GM12874 (cell line): ENCODE data around the gene KRT9.

Source experiments
- TF ChIP-seq, protein P1 (sequence below): IDR thresholded peaks from 2 replicates; pipeline ENCODE4 v1.5.1; 2011; ENCODE audit warnings: low read depth, mild to moderate bottlenecking, control low read depth, low read length, moderate library complexity; ENCODE audit not compliant: insufficient read depth

KRT9 gene

DNA sequence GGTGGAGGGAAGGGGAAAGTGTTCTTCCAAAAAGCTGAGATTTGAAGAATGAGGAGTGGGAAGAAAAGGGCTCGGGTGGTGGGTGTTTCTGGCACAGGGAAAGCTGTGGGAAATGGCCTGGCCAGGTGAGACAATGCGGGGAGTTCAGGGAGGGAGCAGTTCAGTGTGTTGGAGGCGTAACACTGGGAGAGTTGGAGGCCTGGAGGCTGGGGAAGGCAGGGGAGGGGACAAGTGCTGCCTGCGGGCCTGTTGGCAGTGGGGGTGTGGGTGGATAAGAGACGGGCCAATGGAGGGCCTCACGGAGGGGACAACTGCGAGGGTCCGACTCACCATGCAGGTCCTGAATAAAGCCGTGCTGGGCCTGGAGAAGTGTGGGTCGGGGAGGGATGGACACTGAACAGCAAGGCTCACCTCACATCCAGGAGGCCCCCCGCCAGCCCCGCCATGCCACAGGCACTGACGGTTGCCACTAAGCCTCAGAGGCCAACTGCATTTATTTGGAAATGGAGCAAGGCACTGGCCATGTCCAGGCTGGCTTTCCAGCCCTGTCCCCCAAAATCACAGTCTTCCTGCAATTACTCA is 25.9 kb downstream of the KRT9 start:
- TF ChIP-seq, protein P1, sequence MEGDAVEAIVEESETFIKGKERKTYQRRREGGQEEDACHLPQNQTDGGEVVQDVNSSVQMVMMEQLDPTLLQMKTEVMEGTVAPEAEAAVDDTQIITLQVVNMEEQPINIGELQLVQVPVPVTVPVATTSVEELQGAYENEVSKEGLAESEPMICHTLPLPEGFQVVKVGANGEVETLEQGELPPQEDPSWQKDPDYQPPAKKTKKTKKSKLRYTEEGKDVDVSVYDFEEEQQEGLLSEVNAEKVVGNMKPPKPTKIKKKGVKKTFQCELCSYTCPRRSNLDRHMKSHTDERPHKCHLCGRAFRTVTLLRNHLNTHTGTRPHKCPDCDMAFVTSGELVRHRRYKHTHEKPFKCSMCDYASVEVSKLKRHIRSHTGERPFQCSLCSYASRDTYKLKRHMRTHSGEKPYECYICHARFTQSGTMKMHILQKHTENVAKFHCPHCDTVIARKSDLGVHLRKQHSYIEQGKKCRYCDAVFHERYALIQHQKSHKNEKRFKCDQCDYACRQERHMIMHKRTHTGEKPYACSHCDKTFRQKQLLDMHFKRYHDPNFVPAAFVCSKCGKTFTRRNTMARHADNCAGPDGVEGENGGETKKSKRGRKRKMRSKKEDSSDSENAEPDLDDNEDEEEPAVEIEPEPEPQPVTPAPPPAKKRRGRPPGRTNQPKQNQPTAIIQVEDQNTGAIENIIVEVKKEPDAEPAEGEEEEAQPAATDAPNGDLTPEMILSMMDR = no peak

DNA sequence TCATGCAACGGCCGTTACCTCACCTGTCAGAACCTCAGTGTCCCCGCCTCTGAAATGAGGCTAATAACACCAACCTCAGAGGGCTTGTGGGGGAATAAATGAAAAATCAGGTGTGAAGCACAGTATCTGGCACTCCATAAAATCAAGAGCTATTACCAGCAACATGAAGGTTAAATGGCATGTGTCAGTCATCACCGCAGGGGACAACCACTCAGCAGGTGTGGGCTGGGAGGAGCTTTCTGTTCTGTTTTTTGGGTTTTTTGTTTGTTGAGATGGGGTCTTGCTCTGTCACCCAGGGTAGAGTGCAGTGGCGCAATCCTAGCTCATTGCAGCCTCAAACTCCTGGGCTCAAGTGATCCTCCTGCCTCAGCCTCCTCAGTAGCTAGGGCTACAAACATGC is 26.9 kb downstream of the KRT9 start:
- TF ChIP-seq, protein P1 = no peak

DNA sequence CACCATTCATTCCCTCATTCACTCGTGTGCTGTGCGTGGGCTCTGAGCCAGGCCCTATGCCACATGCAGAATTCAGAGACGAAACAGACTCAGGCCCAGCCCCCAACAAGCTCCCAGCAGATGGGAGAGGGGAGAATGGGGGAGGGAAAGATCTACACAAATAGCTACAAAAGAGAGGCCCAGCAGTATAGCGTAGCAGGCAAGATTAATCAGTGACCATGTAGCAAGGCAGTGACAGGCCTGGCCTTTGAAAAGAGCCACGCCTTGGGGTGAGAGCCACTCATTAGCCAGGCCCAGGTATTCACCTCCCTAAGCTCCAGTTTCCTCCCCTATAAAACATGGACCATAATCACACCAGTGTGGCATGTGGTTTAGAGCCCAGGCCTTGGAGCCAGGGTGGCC is 27.4 kb downstream of the KRT9 start:
- TF ChIP-seq, protein P1 = no peak

DNA sequence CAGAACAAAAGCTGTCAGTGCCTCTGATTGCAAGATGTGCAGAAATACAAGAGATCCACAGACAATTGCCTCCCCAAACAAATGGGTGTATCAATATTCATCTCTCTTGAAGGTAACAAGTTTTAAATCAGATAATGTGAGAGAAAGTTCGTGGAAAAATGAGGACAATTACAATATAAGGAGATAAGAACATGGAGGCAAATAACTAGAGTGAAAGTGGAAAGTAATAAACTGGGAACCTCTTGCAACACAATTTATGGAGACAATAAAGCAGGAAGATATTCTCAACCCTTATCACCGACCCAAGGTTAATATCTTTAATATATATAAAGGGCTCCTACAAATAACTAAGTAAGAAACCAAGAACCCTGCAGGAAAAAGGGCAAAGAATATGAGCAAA is 29.5 kb downstream of the KRT9 start:
- TF ChIP-seq, protein P1 = no peak

DNA sequence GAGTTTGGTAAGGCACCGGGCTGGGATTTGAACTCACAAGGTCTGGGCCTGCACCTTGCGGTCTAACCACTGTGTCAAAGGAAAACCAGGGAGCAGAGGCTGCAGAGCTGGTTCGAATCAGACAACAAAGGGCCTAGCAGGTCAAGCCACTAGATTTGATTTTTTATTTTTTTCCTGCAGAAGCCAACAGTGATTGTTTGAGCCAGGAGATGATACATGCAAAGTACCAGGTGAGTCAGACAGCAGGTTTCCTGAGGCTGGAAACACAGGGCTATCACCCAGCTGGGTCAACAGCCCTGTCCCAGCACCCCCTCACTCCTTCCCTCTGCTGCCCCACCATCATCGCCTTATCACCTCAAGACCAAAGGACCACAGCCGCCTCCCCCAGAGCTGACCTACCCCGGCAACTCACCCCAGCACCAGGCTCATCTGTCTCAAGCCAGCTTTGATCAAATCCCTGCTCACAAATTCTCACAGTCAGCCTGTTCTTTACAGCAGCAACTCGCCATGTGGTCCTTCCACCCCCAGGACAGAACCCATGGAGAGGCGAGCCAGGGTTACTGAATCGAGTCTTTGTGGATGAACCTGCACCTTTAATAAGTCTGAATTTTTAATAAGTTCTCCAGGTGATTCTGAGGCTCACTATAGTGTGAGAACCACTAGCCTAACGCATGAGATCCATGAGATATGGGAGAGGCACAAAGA is 30.8 kb downstream of the KRT9 start:
- TF ChIP-seq, protein P1 = no peak

DNA sequence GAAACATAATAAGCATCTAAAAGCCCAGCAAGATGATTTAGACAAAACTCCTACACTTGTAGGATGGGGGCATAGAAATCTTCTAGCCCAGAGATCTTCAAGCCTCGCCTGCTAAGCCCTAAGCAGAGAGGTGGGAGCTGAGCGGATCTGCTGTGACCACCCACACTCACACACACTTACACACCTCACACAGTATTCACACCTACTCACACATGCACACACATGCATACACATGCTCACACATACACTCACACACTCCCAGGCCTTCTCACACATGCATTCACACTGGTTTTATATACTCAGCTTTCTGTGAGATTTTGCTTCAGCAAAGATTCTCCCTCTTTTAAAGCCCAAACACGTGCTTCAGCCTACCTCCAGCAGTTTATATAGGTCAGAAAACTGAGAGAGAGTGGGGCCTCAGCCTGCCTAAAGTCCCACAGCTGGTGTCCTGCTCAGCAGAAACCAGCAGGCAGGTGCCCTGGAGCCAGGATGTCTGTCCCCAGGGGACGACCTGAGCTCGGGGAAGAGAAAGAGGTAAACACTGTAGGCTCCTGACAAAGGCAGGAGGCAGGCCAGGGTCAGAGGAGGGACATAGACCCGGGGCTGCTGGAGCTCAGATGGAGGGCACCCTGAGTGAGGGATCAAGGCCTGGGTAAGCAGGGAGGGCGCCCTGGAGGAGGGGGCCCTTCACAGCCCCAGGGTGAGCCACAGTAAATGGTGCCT is 31.7 kb downstream of the KRT9 start:
- TF ChIP-seq, protein P1 = no peak

DNA sequence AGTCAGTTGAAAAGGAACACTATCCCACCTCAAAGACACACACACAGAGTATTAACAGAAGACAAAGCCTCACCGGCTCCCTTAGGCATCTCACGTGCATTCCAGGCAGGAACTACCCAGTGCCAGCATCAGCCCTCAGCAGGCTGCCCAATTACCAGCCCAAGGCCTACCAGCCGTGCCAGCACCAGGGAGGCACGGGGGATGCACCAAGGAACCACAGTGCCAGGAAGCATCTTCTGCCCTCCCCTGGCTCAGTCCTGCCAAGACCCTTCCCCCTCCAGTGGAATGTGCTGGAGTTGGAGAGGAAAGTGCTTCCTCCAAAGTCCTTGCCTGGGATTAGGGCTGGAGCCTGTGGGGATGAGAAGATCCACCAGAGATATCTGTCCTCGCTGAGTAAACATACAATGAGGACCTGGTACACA is 32.8 kb downstream of the KRT9 start:
- TF ChIP-seq, protein P1 = no peak
